HL-60 (cell line): ENCODE results near the gene GABRB1.

Experiments used
- DNase-seq, 2 experiments: peaks; one replicate each; pipeline ENCODE4 v3.0.0-alpha.2; 2010 to 2020; ENCODE audit warnings: low read depth in 1 of 2, low spot score in 1 of 2
- H3K27ac ChIP-seq: fragments of 250-450 bp; sonication (Bioruptor Pico); replicated peaks from 2 replicates; pipeline ENCODE4 v1.5.1; 2020; ENCODE audit warnings: mild to moderate bottlenecking, moderate library complexity
- H3K27me3 ChIP-seq: fragments of 250-450 bp; sonication (Bioruptor Pico); 2 replicates; pipeline ENCODE4 v1.5.1; 2021; ENCODE audit warnings: mild to moderate bottlenecking, moderate library complexity; ENCODE audit not compliant: insufficient read depth, poor library complexity, severe bottlenecking
- H3K4me3 ChIP-seq: replicated peaks from 2 replicates; pipeline ENCODE4 v1.5.1; 2011; ENCODE audit warnings: mild to moderate bottlenecking, control low read depth, low read length; ENCODE audit not compliant: insufficient read depth
- GABPA ChIP-seq: IDR thresholded peaks from 2 replicates; pipeline ENCODE4 v1.6.1; 2012; ENCODE audit warnings: low read depth
- POLR2AphosphoS5 ChIP-seq: IDR thresholded peaks from 2 replicates; pipeline ENCODE4 v1.6.1; 2012; ENCODE audit warnings: low read depth
- SPI1 ChIP-seq: IDR thresholded peaks from 2 replicates; pipeline ENCODE4 v1.6.1; 2012; ENCODE audit warnings: low read depth, mild to moderate bottlenecking, borderline replicate concordance
- TF ChIP-seq, protein P1 (sequence below): IDR thresholded peaks from one replicate; pipeline ENCODE4 v1.5.1; 2011; ENCODE audit warnings: low read length, control low read depth, inconsistent platforms; ENCODE audit not compliant: insufficient read depth
- TF ChIP-seq, protein P2 (sequence below): IDR thresholded peaks from 2 replicates; pipeline ENCODE4 v1.6.1; 2012; ENCODE audit warnings: low read depth; ENCODE audit not compliant: insufficient replicate concordance

Gene GABRB1

DNA sequence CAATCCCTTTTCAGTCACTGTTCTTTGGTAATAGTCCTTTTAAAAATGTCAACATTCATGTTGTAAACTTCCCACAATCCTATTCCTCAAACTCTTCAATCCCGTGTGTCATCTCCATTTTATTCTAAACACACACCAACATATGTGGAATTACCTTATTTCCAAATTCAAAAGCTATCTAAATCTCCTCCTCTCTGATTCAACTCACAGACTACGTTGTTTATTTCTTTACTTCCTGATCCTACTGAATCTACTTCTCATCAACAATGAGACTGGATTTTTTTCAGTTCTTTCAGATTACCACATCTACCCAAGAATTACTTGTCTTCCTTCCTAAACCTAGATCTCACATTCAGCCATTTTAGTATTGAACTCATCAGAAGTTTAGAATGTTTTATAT, 188.2 kb downstream of the GABRB1 start:
- Histone ChIP-seq H3K4me3 (no peak overlapping the region), H3K27me3 (no peaks in the 10 kb centered on the region), H3K27ac (no peak overlapping the region)
- no peak for DNase-seq
- TF ChIP-seq SPI1 (no peak), POLR2AphosphoS5 (no peak), GABPA (no peak)
- TF ChIP-seq, protein P1, sequence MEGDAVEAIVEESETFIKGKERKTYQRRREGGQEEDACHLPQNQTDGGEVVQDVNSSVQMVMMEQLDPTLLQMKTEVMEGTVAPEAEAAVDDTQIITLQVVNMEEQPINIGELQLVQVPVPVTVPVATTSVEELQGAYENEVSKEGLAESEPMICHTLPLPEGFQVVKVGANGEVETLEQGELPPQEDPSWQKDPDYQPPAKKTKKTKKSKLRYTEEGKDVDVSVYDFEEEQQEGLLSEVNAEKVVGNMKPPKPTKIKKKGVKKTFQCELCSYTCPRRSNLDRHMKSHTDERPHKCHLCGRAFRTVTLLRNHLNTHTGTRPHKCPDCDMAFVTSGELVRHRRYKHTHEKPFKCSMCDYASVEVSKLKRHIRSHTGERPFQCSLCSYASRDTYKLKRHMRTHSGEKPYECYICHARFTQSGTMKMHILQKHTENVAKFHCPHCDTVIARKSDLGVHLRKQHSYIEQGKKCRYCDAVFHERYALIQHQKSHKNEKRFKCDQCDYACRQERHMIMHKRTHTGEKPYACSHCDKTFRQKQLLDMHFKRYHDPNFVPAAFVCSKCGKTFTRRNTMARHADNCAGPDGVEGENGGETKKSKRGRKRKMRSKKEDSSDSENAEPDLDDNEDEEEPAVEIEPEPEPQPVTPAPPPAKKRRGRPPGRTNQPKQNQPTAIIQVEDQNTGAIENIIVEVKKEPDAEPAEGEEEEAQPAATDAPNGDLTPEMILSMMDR: no peak
- TF ChIP-seq, protein P2, sequence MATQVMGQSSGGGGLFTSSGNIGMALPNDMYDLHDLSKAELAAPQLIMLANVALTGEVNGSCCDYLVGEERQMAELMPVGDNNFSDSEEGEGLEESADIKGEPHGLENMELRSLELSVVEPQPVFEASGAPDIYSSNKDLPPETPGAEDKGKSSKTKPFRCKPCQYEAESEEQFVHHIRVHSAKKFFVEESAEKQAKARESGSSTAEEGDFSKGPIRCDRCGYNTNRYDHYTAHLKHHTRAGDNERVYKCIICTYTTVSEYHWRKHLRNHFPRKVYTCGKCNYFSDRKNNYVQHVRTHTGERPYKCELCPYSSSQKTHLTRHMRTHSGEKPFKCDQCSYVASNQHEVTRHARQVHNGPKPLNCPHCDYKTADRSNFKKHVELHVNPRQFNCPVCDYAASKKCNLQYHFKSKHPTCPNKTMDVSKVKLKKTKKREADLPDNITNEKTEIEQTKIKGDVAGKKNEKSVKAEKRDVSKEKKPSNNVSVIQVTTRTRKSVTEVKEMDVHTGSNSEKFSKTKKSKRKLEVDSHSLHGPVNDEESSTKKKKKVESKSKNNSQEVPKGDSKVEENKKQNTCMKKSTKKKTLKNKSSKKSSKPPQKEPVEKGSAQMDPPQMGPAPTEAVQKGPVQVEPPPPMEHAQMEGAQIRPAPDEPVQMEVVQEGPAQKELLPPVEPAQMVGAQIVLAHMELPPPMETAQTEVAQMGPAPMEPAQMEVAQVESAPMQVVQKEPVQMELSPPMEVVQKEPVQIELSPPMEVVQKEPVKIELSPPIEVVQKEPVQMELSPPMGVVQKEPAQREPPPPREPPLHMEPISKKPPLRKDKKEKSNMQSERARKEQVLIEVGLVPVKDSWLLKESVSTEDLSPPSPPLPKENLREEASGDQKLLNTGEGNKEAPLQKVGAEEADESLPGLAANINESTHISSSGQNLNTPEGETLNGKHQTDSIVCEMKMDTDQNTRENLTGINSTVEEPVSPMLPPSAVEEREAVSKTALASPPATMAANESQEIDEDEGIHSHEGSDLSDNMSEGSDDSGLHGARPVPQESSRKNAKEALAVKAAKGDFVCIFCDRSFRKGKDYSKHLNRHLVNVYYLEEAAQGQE: no peak

DNA sequence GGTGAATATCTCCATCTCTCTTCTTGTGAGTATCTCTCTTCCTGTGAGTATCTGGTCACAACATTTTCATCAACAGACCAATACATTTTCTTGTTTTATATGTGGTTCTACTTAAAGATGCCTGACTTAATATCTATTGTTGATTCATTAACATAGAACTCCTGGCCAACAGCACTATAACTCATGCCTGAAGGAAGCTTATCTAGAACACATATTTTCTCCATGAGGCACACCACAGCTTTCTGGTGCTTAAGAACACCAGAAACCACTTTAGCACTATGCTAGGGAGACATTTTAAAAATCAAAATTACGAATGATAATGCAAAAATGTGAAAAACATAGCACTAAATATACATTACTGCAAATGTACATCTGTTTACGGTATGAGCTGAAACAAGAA, 190.4 kb downstream of the GABRB1 start:
- no peak for DNase-seq
- no peak for TF ChIP-seq POLR2AphosphoS5

DNA sequence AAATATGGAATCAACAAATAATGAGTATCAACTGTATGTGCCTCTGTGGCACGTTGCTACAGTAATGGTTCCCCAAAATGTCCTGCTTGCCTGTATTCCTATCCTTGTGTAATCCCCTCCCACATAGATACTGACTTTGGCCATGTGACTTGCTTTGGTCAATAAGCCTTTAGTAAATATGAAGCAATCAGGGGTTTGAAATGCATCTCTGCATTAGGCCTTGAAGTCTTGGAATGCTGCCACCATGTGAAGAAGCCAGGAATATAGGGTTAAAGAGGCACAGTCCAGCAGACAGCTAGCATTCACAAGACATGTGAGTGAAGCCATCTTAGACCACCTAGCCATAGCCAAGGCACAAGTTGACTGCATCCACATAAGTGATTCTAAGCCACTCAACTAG, 190.9 kb downstream of the GABRB1 start:
- no peak overlapping the region for H3K27ac ChIP-seq
- DNase-seq: no peak

More for the DNA sequence above, 190.4 kb downstream of the GABRB1 start:
- Histone ChIP-seq H3K27ac (no peak overlapping the region), H3K27me3 (no peaks in the 10 kb centered on the region), H3K4me3 (no peak overlapping the region)

DNA sequence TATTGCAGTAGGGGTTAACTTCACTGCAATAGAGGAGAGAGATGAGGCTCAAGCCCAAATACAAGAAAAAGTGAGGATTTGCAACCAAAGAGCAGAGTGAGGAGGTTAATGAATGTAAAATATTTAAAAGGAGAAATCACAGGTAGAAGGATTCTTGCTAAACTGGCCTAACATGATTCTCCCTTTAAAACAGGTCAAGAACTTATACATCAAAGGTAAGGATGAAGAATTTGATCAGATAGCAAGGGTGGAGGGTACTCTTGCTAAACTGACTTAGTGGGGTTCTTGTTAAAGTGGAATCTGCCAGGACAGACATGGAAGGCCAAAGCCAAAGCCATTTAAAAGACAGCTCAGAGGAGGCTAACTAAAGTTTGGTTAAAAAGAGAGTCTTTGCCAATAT, 193.0 kb downstream of the GABRB1 start:
- no peak for DNase-seq
- no peak overlapping the region for H3K4me3 ChIP-seq
- H3K27me3 ChIP-seq: no peaks in the 10 kb centered on the region
- H3K27ac ChIP-seq: no peak overlapping the region
- TF ChIP-seq, protein P1: no peak
- TF ChIP-seq, protein P2: no peak
- no peak for TF ChIP-seq SPI1
- no peak for TF ChIP-seq GABPA
- TF ChIP-seq POLR2AphosphoS5: no peak

More for the DNA sequence above, 190.9 kb downstream of the GABRB1 start:
- H3K27me3 ChIP-seq: no peaks in the 10 kb centered on the region
- TF ChIP-seq GABPA: no peak
- TF ChIP-seq, protein P2: no peak
- TF ChIP-seq SPI1: no peak
- TF ChIP-seq, protein P1: no peak
- TF ChIP-seq POLR2AphosphoS5: no peak
- H3K4me3 ChIP-seq: no peak overlapping the region
